Neural progenitor cell (in vitro differentiated cells): Measurements from ENCODE around the gene CDC42.

ENCODE experiments used
- EZH2 ChIP-seq: fragments of 200-600 bp; sonication (generic); IDR thresholded peaks from 2 replicates; pipeline ENCODE4 v1.6.1; 2017; ENCODE audit warnings: antibody characterized with exemption, mild to moderate bottlenecking, moderate library complexity
- TF ChIP-seq, protein P1 (sequence below): fragments of 200-600 bp; sonication (generic); IDR thresholded peaks from 2 replicates; pipeline ENCODE4 v1.5.1; 2017; ENCODE audit warnings: antibody characterized with exemption, mild to moderate bottlenecking

DNA sequence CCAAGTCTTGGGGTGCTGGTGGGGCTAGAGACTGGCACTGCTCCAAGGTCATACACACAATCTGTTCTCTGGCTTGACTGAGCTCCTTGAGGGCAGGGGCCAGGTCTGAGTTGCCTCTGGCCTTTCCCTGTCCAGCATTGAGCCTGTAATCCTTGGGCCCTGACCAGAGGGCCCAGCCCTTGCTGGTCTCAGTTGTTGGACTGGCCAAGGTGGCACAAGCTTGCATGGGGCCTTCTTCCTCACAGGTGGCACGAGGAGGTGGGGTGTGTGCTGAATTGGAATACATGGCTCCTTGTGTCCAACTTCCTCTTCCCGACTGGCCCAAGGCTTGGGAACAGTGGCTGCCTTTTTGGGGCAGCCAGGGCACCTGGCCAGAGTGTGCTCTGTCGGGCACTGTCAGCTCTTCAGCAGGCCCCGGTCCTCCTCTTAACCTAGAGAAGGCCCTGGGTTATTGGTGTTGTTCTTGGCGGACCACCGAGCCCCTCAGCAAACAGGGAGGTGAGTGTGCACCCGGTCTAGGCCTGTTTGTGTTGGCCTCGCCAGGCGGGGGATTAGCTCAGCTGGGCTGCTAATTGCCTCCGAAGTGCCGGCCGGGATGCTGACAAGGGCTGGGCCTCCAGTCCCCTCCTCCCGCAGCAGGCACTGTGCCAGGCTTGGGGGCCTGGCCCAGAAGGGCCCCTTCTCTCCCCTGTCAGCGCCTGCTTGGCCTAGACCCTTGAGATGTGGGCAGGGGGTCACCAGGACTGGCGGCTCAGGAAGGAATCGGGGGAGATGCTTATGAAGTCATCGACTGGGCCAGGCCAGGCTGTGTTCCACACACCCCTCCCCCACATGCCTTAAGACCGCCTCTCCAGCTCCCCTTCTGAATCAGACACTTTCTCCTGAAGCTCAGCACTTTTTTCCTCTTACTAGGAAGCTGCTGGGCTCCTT lies 61.8 kb downstream of the CDC42 start:
- TF ChIP-seq, protein P1, sequence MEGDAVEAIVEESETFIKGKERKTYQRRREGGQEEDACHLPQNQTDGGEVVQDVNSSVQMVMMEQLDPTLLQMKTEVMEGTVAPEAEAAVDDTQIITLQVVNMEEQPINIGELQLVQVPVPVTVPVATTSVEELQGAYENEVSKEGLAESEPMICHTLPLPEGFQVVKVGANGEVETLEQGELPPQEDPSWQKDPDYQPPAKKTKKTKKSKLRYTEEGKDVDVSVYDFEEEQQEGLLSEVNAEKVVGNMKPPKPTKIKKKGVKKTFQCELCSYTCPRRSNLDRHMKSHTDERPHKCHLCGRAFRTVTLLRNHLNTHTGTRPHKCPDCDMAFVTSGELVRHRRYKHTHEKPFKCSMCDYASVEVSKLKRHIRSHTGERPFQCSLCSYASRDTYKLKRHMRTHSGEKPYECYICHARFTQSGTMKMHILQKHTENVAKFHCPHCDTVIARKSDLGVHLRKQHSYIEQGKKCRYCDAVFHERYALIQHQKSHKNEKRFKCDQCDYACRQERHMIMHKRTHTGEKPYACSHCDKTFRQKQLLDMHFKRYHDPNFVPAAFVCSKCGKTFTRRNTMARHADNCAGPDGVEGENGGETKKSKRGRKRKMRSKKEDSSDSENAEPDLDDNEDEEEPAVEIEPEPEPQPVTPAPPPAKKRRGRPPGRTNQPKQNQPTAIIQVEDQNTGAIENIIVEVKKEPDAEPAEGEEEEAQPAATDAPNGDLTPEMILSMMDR = no peak
- no peak for TF ChIP-seq EZH2
